Measurements from ENCODE around the gene BCL2L12.

DNA sequence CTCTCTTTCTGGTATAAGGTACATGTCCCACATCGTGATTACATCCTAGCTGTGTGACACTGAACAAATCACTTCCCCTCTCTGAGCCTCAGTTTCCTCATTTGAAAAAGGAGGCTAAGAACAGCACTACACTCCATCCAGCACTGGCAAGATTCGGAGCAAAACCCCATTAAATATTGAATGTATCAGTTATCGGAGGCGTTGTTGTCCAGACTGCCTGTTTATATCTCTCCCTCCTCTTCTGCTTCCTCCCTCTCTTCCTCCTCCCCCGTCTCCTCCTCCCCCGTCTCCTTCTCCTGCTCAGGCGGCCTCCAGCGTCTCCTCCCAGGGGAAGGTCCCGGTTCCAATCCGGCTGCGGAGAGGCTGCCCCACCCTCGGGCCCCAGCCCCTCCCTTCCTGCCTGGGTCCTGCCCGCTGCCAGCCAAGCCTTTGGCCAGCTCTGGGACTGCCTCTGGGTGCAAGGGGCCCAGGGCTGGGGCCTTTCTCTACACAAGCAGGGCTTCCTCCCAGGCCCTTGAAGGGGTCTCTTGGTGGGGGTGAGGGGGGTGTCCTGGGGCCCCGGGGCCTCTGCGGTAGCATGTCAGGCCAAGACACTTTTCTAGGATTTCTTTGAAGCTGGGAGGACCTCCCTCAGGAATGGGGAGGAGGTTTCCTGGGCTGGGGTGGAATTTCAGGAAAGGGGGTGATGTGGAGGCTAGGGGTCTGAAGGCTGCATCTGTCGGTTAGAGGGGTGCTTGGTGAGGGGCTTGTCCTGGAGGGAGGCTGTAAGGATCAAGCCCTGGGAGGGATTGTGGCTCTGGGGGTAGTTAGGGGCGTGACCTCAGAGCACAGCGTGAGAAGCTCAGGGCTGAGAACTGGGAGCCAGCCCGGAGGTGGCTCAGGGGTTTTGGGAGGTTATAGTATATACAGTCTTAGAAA, 27.7 kb upstream of the BCL2L12 start:
- no peak for TF ChIP-seq EZH2 (IDR thresholded peaks at IDR 0.05; ENCODE audit: borderline replicate concordance, insufficient read depth, low read depth, low read length, poor library complexity, severe bottlenecking)
- TF ChIP-seq, protein P1, sequence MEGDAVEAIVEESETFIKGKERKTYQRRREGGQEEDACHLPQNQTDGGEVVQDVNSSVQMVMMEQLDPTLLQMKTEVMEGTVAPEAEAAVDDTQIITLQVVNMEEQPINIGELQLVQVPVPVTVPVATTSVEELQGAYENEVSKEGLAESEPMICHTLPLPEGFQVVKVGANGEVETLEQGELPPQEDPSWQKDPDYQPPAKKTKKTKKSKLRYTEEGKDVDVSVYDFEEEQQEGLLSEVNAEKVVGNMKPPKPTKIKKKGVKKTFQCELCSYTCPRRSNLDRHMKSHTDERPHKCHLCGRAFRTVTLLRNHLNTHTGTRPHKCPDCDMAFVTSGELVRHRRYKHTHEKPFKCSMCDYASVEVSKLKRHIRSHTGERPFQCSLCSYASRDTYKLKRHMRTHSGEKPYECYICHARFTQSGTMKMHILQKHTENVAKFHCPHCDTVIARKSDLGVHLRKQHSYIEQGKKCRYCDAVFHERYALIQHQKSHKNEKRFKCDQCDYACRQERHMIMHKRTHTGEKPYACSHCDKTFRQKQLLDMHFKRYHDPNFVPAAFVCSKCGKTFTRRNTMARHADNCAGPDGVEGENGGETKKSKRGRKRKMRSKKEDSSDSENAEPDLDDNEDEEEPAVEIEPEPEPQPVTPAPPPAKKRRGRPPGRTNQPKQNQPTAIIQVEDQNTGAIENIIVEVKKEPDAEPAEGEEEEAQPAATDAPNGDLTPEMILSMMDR (IDR thresholded peaks at IDR 0.05), result no peak

Data from B cell (primary cell).